Suprapubic skin (tissue), 4 donors: ENCODE results near the gene OR6T1.

Experiments used
- CTCF ChIP-seq, 2 donors: fragments of 200-600 bp in 1 of 2; fragments of 450-650 bp in 1 of 2; sonication (generic) in 1 of 2; IDR thresholded peaks; one replicate each; pipeline ENCODE4 v1.5.1; 2016 to 2019; ENCODE audit warnings: antibody characterized with exemption in 2 of 2, mild to moderate bottlenecking in 1 of 2, moderate library complexity in 1 of 2
- EP300 ChIP-seq: sonication (generic); formaldehyde crosslinking; IDR thresholded peaks from one replicate; pipeline ENCODE4 v1.6.1; 2017; ENCODE audit warnings: antibody characterized with exemption
- POLR2AphosphoS5 ChIP-seq, 3 donors: sonication (generic); formaldehyde crosslinking; IDR thresholded peaks; one replicate each; pipeline ENCODE4 v1.6.1; 2017; ENCODE audit warnings: antibody characterized with exemption in 3 of 3

GRCh38 chr11:123956752-123957151 lies 13.1 kb upstream of the OR6T1 start:
- TF ChIP-seq POLR2AphosphoS5 (IDR thresholded peaks at IDR 0.05) = no peak
- no peak for TF ChIP-seq EP300
- no peak for TF ChIP-seq CTCF (IDR thresholded peaks at IDR 0.05)
